NCI-H345 treated with DMSO at 0.1 percent for 48 hours (cell line): ENCODE results near the gene AIRE.
"Not testable (repeated sequence)": the region's sequence is repeated elsewhere in the genome, so short reads cannot be mapped to it uniquely, and the experiment has no call there.

Source experiments
- DNase-seq: peaks from one replicate; lab custom pipeline; 2025; ENCODE audit not compliant: unreplicated experiment; lab: John Stamatoyannopoulos, UW

The AIRE gene

DNA sequence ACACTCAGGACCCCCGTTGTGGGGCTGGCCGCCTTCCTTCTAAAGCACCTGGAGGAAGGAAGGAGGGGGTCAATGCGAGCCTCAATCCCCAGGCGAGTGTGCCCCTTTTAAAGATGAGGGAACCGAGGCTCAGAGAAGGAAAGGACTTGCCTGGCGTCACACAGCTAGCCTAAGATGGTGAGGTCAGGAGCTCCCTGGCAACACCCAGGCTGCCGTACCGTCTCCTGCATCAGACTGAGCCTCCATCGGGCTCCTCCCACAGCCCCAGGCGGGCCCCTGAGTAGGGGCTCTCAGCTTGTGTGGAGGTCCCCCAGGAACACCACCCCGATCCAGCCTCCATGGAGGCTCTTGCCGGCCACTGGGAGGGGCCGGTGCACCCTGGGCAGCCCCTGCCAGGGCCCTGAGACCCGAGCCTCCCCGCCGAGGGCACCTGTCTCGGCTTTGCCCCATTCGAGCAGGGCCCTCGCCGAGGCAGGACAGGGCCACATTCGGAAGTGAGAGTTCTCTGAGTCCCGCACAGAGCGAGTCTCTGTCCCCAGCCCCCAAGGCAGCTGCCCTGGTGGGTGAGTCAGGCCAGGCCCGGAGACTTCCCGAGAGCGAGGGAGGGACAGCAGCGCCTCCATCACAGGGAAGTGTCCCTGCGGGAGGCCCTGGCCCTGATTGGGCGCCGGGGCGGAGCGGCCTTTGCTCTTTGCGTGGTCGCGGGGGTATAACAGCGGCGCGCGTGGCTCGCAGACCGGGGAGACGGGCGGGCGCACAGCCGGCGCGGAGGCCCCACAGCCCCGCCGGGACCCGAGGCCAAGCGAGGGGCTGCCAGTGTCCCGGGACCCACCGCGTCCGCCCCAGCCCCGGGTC is at the start of gene AIRE:
TSS of gene AIRE (plus strand) at position 739 of the 855 bp plus-strand sequence. CDS start 131 bp downstream, outside the sequence.
- no peak for DNase-seq

DNA sequence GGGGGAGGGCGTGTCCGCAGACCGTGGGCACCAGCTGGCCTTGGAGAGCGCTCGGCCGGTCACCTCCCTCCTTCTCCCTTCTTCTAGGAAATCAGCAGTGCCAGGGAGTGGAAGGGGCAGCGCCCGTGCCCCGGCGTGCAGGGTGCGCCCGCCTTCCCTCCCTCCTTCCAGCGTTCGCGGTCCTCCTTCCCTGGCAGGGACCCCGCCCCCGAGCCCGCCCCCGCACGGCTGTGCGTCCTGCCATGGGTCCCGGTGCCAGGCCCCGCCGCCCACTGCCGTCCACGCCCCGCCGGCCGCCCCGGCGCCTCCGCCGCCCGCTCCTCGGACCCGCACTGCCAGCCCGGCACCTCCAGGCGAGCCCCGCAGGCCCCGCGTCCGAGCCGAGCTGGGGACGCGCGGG is 45.3 kb upstream of the AIRE start:
- DNase-seq = not testable (repeated sequence)

DNA sequence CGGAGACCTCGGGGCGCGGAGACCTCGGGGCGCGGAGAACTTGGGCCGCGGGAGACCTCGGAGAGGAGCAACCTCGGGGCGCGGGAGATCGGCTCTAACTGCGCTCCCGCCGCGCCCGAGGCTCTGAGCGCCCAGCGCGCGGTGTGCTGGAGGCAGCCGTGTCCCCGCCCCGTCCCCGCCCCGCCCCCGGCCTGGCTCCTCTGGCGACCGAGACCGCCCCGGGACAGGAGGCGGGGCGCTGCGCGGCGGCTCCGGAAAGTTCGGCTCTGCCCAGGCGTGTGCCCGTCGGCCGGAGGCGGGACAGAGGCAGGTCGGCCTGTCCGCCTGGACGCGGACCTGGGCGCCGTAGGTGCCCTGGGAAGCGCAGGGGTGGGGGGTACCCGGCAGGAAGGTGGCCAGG is 44.8 kb upstream of the AIRE start, which contains the start of gene ICOSLG:
TSS of gene ICOSLG (minus strand) at position 102 of the 400 bp plus-strand sequence. CDS start 126 bp downstream, outside the sequence.
- not testable (repeated sequence) for DNase-seq

DNA sequence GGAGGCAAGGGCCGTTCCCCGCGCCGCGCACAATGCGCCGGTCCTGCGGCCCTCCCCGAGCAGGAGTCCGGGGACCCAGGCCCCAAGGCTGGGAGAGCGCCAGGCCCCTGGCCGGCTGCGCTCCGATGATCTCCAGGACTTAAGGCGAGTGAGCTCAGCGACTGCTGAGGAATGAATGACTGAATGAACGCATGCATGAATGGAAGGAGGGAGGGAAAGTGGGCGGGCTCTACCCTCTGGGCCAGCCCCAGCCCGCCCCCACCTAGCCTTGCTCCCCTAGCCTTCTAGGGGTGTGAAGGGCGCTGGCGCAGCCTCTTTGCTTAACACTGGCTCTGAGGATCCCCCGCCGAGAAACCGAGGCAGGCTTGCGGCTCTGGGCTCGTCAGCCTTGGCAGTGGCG is 44.4 kb upstream of the AIRE start:
- not testable (repeated sequence) for DNase-seq

DNA sequence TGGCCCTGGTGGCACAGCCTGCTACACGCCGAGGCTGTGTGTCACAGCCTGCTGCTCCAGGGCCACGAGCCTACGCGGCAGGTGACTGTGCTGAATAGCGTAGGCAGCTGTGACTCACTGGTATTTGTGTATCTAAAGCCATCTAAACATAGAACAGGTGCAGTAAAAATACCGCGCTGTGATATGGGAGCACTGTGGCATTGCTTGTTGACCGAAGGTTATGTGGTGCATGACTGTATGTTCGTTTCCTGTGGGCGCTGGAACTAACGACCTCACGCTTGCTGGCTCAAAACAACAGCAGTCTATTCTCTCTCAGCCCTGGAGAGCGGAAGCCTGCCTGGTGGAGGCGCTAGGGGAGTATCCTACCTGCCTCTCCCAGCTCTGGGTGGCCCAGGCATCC is 41.7 kb upstream of the AIRE start:
- DNase-seq = not testable (repeated sequence)

DNA sequence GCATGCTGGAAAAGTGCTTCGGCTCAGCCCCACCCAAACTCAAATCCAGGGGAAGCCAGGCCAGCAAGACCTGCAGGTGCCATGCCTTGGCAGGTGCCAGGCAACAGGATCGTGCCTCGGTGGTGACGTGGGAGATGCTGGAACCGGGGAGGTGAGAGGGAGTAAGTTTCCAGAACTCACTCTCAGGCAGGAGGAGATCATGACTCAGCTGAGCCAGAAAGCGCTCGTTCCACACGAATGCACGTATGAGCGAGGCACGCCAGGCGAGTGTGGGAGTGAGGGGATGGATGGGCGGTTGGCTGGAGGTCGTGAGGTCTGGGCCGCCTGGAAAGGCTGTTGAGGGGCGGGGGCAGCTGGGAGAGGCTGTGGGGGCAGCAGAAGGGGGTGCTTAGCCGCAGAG is 37.8 kb upstream of the AIRE start:
- DNase-seq = not testable (repeated sequence)

DNA sequence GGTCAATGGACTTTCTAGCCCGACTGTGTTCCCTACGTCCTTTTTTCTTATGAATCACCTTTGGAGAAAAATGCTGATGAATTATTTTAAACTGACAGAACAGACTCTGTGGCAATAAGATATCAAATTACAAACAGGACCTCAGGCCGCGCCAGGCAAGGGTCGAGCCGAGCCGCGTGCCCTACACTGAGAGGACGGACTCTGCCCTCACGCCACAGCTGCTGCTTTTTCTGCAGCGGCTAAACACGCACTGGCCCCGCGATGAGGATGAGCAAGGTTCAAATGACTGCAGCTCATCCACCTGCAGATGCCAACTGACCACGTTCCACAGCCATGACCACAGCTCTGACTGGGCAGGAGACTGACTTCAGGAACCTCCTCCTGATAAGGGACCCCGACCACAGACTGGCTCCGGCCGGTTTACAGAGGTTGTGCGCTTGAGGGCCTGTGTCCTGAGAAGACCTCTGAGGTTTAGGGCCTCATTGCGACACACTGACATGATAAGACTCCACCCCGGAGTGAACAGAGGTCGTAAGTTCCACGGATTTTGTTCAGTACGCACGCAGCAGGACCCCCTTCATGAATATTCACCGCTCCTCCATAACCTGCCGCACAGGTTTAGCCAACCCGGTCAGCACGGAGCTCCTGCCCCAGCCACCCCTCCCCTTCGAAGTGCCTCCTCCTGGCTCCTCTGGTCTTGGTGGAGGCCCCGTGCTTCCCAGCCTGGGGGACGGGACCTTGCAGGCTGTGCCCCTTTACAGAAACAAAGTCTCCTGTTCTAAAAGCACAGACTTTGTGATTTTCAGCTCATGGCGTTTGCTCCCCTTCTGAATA is 36.3 kb upstream of the AIRE start:
- not testable (repeated sequence) for DNase-seq

DNA sequence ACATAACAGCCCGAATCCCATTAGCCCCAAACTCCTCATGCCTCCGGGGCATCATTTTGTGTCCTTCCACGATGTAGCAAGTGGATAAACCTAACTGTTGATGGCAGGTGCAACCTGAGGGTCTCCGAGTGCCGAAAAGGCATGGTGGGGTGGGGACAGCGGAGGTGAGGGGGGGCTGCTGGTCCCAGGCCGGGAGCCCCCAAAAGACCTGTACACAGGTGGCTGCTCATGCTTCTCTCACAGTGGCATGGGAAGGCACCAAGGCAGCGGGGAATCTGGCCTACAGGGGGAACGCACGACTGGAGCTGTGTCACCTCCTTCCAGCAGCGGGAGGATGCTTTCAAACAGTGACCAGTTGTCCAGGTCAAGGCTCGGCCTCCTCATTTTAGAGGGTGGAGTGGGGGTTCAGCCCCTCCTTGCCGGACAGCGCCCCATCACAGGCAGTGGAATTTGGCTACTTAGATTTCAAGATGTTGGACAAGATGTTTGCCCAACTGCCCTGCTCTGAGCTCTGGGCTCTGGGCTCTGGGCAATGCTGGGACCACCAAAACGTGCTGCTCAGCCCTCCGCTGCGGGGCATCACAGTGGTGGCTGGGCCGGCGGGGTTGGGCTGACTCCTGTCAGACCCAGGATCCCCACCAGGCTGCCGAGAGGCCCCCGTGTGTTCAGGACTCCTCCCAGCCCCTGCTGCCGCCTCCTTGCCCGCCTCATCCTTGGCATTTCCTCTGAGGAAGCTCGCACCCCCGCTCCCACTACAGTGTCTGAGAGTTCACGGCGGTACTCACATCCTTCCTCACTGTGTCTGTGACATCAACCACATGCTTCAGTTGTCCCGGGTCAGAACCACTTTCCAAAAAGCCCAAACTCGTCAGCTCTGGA is 31.6 kb upstream of the AIRE start:
- DNase-seq = no peak

DNA sequence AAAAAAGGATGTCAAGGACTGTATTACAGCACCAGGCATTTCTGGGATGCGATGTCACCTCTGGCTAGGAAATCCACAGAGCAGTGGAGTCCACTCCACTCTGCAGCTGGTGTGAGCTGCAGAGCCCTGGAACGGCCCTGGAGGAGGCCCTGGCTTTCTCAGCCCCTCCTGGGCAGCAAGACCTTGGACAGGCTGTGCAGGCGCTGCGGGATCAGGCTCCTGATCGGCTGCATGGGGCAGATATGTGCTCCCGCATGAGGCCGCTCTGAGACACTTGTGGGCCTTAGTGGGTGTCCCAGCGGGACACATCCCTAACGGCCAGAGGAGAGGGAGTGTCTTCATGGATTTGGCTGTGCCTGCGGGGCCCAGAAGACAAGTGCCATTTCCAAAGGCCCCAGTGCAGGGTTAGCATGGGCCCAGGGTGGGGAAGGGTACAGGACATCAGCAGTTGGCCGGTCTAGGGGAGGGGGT is 30.1 kb upstream of the AIRE start:
- no peak for DNase-seq

DNA sequence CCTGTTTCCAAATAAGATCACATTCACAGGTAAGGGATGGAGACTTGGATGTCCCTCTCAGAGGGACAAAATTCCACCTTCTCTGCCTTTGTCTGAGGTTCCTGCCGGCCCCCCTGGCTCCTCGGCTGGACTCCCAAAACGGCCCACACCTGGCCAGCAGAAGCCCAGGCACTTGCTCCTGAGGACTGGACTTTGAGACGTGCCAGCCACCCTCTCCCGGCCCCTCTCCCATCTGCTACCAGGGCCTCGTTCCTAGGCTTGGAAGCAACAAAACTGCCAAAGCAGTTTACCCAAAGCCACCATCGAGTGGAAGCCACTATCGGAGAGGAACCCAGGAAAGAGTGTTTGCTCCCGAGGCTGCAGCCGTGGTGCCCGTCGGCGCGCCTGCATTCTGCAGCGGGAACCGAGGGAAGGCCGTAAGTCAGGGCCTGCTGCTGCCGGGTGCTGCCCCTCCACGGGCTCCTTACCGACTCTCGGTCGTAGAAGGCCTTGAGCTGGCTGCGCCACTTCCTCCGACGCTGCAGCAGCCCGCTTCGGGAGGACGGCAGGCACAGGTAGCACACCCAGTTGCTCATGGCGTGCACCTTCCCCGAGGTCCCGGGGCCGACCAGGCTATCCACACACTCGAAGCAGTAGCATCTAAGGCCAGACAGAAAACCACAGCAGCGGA is 27.5 kb upstream of the AIRE start:
- DNase-seq = no peak

DNA sequence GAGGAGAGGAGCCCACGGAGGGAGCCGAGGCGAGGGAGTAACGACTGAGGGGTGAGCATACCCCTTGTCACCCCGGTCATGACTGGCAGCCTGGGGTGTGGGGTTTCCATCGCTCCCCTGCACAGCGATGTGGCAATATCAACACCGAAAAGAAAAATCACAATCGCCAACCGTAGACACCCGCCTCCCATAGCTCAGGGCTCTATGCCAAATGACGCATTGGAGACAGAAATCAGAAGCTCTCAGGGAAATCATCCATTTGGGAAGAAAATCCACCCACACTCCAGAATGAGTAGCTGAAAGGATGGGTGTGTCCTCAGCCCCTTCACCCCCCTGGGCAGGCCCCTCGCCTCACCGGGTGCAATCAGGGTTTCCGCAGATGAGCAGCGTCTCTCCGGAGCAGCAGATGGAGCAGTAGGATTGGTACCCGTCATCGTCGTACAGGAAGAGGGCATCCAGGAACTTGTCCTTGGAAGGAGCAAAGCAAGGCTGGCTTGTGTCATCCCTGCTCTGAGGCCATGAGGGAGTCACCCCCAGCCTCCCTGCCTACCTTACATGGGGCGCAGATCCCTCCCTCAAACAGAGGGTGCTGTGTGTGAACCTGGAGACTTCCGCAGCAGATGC is 26.5 kb upstream of the AIRE start:
- no peak for DNase-seq

DNA sequence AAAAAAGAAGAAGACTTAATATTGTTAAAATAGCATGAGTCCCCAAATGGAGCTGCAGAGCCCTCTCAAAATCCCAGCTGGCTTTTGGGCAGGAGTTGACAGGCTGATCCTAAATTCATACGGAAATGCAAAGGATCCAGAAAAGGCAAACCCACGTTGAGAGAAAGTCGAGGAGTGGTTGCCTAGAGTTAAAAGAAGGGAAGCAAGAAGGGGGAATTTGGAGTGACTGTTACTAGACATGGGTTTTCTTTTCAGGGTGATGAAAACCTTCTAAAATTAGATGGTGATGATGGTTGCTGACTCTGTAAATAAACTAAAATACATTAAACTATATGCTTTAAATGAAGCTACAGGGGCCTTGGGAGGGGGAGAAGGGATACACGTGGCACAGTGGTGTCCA is 25.6 kb upstream of the AIRE start:
- DNase-seq = no peak

DNA sequence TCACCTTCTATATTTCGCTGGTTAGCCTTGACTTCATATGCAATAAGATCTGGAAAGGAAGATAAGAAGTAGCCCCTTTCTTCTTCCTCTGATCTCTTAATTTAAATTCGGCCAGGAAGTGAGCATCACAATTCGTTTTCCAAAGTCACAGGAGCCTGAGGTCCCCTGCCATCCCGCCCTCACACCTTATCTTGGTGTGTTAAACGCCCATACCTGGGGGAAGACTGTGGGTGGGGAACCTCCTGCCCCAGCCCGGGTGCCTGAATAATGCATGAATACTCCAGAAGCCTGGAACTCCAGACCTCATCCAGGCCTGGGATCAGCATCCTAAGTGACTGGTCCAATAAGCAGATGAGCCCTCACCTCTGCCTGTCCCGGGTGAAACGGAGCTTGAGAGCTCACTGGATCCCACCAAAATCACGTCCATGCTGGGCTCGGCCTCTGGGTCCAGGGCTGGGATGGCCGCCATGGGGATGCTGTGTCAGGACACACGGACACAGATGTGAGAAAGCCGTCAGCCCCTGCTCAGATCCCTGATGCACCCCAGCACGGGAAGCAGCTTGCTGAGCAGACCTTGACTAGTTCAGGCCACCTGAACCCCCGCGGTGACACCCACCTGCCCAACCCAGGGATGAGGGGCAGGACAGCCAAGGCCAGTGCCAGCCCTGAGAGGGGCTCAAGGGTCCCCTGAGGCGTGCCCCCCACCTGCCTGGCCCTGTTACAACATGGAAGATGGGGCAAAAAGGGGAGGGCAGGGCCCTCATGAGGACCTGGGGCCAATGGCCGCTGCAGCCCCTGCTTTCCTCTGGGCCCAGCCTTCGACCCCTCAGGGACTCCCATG is 24.7 kb upstream of the AIRE start:
- no peak for DNase-seq

DNA sequence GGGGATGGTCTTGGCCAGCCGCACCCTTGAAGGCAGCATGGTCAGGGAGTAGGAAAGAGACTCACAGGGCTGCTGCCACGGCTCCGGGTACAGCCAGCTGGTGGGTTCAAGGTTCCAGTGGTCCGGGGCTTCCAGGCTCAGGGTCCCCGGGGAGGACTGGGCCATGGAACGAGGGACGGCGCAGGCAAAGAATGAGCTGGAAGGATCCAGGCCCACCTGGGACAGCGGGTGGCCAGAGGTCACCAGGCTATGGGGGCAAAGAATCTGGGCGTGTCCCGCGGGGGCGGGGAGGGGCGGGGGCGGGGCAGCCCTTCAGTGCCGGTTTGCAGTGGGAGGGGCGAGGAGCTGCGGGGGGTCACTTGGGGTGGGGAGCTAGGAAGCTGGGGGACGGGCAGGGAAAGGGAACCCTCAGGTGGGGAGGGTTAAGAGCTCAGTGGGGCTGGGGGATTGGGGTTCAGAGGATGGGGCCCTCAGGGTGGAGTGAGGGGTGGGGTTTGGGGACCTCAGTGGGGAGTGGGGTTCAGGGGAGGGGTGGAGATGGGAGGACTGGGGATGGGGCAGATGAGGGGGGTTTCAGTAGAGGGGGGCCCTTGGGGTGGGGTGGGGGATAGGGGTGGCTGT is 23.9 kb upstream of the AIRE start, which contains the start of gene DNMT3L:
TSS of gene DNMT3L (minus strand) at position 223 of the 621 bp plus-strand sequence. CDS start 638 bp downstream, outside the sequence.
- no peak for DNase-seq

DNA sequence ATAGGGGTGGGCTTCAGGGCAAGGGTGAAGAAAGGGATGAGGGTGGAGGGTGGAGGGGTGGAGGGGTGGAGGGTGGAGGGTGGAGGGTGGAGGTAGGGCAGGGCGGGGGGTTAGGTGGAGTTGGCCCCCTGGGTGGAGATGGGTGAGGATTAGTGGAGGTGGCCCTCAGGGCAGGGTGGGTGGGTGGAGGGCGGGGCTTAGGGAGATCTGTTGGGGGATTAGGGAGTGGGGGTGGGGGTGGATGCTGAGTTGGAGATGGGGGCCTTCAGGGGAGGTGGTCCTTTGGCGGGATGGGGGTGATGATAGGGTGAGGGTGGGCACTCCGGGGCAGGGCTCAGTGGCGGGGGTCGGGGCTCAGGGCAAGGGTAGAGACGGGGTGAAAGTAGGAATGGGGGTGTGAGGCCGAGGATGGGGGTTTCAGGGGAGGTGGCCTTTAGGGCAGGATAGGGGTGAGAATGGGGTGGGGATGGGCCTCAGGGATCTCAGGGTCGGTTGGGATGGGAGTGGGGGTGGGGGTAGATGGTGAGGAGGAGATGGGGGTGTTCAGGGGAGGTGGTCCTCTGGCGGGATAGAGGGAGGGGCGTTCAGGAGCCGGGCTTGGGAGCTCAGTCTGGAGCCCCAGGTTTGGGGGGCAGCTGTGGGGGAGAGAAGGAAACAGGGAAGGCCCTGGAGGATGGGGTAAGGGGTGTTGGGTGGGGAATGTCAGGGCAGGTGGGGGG is 23.2 kb upstream of the AIRE start:
- DNase-seq = no peak

DNA sequence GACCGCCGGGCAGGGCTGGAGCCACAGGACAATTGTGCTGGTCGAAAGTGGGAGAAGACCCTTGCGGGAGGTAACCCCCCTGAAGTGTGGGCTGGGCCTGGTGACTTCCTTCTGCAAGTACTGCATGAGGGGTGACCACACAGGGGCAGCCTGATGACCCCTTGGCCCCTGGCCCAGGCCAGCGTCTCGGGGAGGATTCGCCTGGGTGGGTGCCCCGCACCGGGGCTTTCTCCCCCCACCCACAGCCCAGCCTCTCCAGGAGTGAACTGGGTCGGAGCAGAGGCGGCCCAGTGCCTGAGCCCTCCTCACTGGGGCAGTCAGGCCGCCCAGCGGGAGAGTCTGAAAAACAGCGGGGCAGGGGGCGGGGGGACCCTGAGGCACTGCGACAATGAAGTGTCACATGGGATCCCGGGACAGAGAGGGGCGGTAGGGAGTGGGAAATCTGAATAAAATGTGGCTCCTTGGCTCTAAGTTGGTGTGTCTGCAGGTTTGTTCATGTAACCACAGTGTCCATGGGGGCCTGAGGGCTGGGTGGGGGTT is 22.4 kb upstream of the AIRE start:
- DNase-seq = no peak

DNA sequence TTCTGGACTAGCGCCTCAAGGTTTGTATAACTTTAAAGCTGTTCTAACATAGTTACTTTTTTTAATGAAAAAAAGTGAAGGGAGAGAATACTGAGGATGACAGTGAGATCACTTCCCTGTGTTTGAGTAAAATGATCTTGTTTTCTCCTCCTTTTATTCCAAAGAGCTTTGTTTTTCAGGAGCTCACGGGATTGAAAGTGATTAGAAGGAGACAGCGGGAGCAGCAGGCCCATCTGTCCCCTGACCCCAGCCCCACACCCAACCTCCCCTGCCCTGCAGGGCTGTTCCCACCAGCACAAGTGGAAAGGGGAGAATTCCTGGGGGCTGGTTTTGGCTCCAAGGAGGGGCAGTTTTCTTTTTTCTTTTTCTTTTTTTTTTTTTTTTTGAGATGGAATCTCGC is 21.9 kb upstream of the AIRE start:
- DNase-seq = no peak
